Endothelial cell (in vitro differentiated cells): ENCODE measurements around the gene CAV1. TPM values are rescaled to one million over a fixed set of nuclear protein-coding genes. Genes with fewer than 3 reads are reported as not detected.

Source experiments
- DNase-seq: peaks from one replicate; pipeline ENCODE4 v3.0.0; 2021; ENCODE audit warnings: low spot score
- H3K27ac Mint-ChIP-seq: one replicate; pipeline ENCODE4 v1.8.0; 2021; ENCODE audit warnings: mixed read lengths, inconsistent platforms; ENCODE audit not compliant: unreplicated experiment
- H3K27me3 Mint-ChIP-seq: one replicate; pipeline ENCODE4 v1.8.0; 2021; ENCODE audit warnings: mild to moderate bottlenecking, moderate library complexity, mixed read lengths, inconsistent platforms; ENCODE audit not compliant: unreplicated experiment
- H3K36me3 Mint-ChIP-seq: one replicate; pipeline ENCODE4 v1.8.0; 2021; ENCODE audit warnings: mild to moderate bottlenecking, low read depth, mixed read lengths, inconsistent platforms; ENCODE audit not compliant: unreplicated experiment
- H3K4me1 Mint-ChIP-seq: one replicate; pipeline ENCODE4 v1.8.0; 2021; ENCODE audit warnings: mild to moderate bottlenecking, mixed read lengths, inconsistent platforms; ENCODE audit not compliant: unreplicated experiment
- H3K4me3 Mint-ChIP-seq: one replicate; pipeline ENCODE4 v1.8.0; 2021; ENCODE audit warnings: mild to moderate bottlenecking, mixed read lengths, inconsistent platforms; ENCODE audit not compliant: unreplicated experiment
- H3K9me3 Mint-ChIP-seq: one replicate; pipeline ENCODE4 v1.8.0; 2021; ENCODE audit warnings: mixed read lengths, inconsistent platforms; ENCODE audit not compliant: unreplicated experiment
- total RNA-seq: library from RNA; stranded (reverse); fragmentation: NEBNext Ultra II Directional; extraction: Animal tissue kit (Norgen Biotek cat#: 25700); gene quantifications from one replicate; pipeline ENCODE4 v1.2.1, GENCODE V29; 2021; ENCODE audit not compliant: unreplicated experiment
- TF ChIP-seq, protein P1 (sequence below): fragments of 200-600 bp; sonication (generic); IDR thresholded peaks from one replicate; pipeline ENCODE4 v1.5.0; 2021; ENCODE audit warnings: antibody characterized with exemption; ENCODE audit not compliant: unreplicated experiment

Gene CAV1
- total RNA-seq, 1 donor from 2014 or later: 48.2 TPM

DNA sequence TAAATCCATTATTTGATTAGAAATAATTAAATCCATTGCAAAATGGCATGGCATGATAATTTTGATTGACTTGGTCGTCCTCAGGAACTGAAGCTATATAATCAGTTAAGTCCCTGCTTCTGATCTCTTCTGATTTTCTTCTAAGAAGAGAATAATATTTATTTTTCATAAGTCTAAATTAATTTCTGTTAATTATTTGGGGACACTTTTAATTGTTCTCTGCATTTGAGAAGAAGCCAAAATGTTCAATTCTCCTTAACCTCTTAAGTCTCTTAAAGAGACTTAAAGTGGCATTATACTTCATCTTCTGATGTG lies 67.2 kb downstream of the CAV1 start:
- no peaks in the 10 kb centered on the region for H3K9me3 Mint-ChIP-seq
- peaks cover 57% of the 10 kb centered on the region for H3K4me1 Mint-ChIP-seq
- no peaks in the 10 kb centered on the region for H3K36me3 Mint-ChIP-seq
- DNase-seq: no peak
- no peaks in the 10 kb centered on the region for H3K27me3 Mint-ChIP-seq
- peak overlapping the region; percentile 97 for H3K27ac Mint-ChIP-seq
- H3K4me3 Mint-ChIP-seq: no peak overlapping the region
- TF ChIP-seq, protein P1, sequence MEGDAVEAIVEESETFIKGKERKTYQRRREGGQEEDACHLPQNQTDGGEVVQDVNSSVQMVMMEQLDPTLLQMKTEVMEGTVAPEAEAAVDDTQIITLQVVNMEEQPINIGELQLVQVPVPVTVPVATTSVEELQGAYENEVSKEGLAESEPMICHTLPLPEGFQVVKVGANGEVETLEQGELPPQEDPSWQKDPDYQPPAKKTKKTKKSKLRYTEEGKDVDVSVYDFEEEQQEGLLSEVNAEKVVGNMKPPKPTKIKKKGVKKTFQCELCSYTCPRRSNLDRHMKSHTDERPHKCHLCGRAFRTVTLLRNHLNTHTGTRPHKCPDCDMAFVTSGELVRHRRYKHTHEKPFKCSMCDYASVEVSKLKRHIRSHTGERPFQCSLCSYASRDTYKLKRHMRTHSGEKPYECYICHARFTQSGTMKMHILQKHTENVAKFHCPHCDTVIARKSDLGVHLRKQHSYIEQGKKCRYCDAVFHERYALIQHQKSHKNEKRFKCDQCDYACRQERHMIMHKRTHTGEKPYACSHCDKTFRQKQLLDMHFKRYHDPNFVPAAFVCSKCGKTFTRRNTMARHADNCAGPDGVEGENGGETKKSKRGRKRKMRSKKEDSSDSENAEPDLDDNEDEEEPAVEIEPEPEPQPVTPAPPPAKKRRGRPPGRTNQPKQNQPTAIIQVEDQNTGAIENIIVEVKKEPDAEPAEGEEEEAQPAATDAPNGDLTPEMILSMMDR: peak; percentile 31

DNA sequence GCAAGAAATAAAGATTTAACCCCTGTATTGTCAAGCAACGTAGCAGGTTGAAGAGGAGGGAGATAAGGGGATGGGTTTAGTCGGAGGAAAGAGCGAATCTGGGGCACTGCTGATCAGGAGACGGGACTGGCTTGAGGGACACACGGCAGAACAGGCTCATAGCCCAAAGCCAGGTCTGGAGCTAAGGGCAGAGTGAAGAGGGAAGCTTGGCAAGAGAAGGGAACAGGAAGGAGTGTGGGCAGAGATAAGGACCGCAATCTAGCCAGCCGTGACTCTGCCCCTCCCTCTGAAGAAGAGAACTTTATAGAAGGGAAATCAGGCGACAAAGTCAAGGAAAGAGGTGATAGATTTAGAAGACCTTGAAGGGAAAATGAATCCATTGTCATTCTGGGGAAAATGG lies 67.6 kb downstream of the CAV1 start:
- peak overlapping the region; percentile 6 for H3K4me3 Mint-ChIP-seq
- H3K36me3 Mint-ChIP-seq: no peaks in the 10 kb centered on the region
- TF ChIP-seq, protein P1: no peak
- no peaks in the 10 kb centered on the region for H3K9me3 Mint-ChIP-seq
- DNase-seq: peak; percentile 50
- peak overlapping the region; percentile 97 for H3K27ac Mint-ChIP-seq
- H3K27me3 Mint-ChIP-seq: no peaks in the 10 kb centered on the region
- H3K4me1 Mint-ChIP-seq: peaks cover 57% of the 10 kb centered on the region

DNA sequence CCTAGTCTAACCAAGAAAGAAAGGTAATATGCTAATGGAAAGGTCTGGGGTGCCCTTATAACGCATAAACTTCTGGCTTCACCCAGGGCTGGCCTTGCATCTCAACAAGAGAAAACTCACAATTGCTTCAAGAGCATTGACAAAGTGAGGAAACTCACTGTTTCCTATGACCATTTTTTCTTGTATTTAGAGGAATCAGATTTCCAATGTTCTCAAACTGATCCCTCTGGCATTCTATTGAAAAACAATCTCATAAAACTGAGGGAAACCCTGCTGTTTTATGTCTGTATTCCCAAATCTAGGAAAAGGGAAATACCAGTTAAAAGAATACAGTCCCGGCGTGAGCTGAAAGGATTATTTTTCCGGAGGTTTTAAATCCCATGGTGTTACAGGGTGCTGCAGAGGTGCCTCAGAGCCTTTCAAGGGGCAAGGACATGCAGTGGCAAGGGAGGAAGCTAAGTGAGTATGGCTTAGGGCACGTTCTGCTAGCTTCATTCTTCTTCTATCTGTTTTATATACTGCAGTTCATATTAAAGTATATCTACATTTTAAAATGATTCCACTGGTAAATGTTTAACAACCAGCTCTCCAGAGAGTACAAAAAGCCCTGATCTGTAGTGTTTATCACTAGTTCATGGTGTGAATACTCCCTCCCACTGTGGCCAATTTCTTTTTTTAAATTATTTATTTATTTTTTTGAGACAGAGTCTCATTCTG lies 68.7 kb downstream of the CAV1 start:
- DNase-seq: no peak
- TF ChIP-seq, protein P1: no peak
- Mint-ChIP-seq H3K4me3 (no peak overlapping the region), H3K36me3 (no peaks in the 10 kb centered on the region), H3K27me3 (peaks cover 2% of the 10 kb centered on the region), H3K27ac (peak overlapping the region; percentile 97), H3K9me3 (no peaks in the 10 kb centered on the region), H3K4me1 (peaks cover 48% of the 10 kb centered on the region)

DNA sequence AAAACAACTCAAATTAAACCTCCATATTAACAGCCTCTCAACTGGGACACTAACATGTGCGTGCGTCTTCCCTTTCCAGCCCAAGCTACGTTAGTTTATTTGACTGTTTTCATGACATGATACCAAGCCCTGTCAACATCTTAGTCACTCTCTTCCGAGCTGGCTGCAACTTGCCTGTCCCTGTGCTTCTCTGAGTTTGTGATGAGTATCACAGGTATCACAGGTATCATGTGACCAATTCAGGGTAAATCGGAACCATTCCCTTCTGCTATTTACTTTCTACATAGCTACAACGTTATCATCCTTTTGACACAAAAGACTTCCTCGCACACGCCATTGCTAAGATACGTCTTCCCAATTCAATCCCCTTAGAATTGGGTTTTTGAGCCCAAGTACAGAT lies 70.2 kb downstream of the CAV1 start:
- TF ChIP-seq, protein P1: no peak
- H3K4me3 Mint-ChIP-seq: peak overlapping the region; percentile 39
- no peaks in the 10 kb centered on the region for H3K36me3 Mint-ChIP-seq
- H3K9me3 Mint-ChIP-seq: no peaks in the 10 kb centered on the region
- H3K4me1 Mint-ChIP-seq: peaks cover 50% of the 10 kb centered on the region
- peak overlapping the region; percentile 20 for H3K27ac Mint-ChIP-seq
- DNase-seq: no peak
- H3K27me3 Mint-ChIP-seq: peaks cover 2% of the 10 kb centered on the region

GRCh38 chr7:116597384-116597783 lies 72.5 kb downstream of the CAV1 start:
- no peak for DNase-seq
- TF ChIP-seq, protein P1: no peak
- Mint-ChIP-seq H3K9me3 (no peaks in the 10 kb centered on the region), H3K27me3 (peaks cover 3% of the 10 kb centered on the region), H3K27ac (no peak overlapping the region), H3K36me3 (no peaks in the 10 kb centered on the region), H3K4me1 (peaks cover 42% of the 10 kb centered on the region), H3K4me3 (no peak overlapping the region)
